Osteoblast (primary cell): ENCODE measurements around the gene IFITM2. TPM values are rescaled to one million over a fixed set of nuclear protein-coding genes. Genes with fewer than 3 reads are reported as not detected.
"Not testable (repeated sequence)": the region's sequence is repeated elsewhere in the genome, so short reads cannot be mapped to it uniquely, and the experiment has no call there.

Source experiments
- DNase-seq: peaks from one replicate; pipeline ENCODE4 v3.0.0; 2011; ENCODE audit warnings: low spot score, mixed read lengths; ENCODE audit not compliant: insufficient read length; ENCODE audit errors: missing footprints
- H2AFZ ChIP-seq: 2 replicates; pipeline ENCODE4 v1.6.0; 2011; ENCODE audit warnings: mild to moderate bottlenecking, low read length
- H3K27ac ChIP-seq: 2 replicates; pipeline ENCODE4 v1.5.1; 2011; ENCODE audit warnings: mild to moderate bottlenecking, low read depth, low read length, moderate library complexity
- H3K27me3 ChIP-seq: 2 replicates; pipeline ENCODE4 v1.6.0; 2012; ENCODE audit warnings: mild to moderate bottlenecking, control low read depth, inconsistent platforms, low read length, moderate library complexity; ENCODE audit not compliant: insufficient read depth
- H3K36me3 ChIP-seq: 2 replicates; pipeline ENCODE4 v1.5.1; 2011; ENCODE audit warnings: mild to moderate bottlenecking, low read length, control low read depth, moderate library complexity; ENCODE audit not compliant: insufficient read depth
- H3K4me1 ChIP-seq: 2 replicates; pipeline ENCODE4 v1.5.1; 2011; ENCODE audit warnings: mild to moderate bottlenecking, low read length, control low read depth, moderate library complexity; ENCODE audit not compliant: insufficient read depth
- H3K4me2 ChIP-seq: 2 replicates; pipeline ENCODE4 v1.6.0; 2011; ENCODE audit warnings: mild to moderate bottlenecking, low read length; ENCODE audit not compliant: insufficient read depth
- H3K4me3 ChIP-seq: fragments of 200-600 bp; sonication (generic); 3 replicates; pipeline ENCODE4 v1.5.1; 2012; ENCODE audit warnings: mild to moderate bottlenecking, low read length, inconsistent platforms; ENCODE audit not compliant: insufficient read depth
- H3K79me2 ChIP-seq: 2 replicates; pipeline ENCODE4 v1.6.0; 2012; ENCODE audit warnings: mild to moderate bottlenecking, low read length, control low read depth, inconsistent platforms; ENCODE audit not compliant: insufficient read depth
- H3K9me3 ChIP-seq: 2 replicates; pipeline ENCODE4 v1.5.1; 2011; ENCODE audit warnings: low read depth, low read length, control low read depth
- H4K20me1 ChIP-seq: 2 replicates; pipeline ENCODE4 v1.6.0; 2012; ENCODE audit warnings: mild to moderate bottlenecking, low read length, control low read depth; ENCODE audit not compliant: insufficient read depth
- CTCF ChIP-seq: IDR thresholded peaks from 2 replicates; pipeline ENCODE4 v1.5.1; 2011; ENCODE audit warnings: mild to moderate bottlenecking, low read depth, low read length, moderate library complexity; ENCODE audit errors: extremely low read depth
- total RNA-seq: library from RNA; depleted of rRNA; stranded (reverse); fragments of >200 nt; gene quantifications from 2 replicates; pipeline ENCODE4 v1.2.3, GENCODE V29; 2012

Gene IFITM2
- total RNA-seq, 1 donor: 105 TPM

GRCh38 chr11:318405-319120, 10.9 kb downstream of the IFITM2 start:
- H4K20me1 ChIP-seq, H3K9me3 ChIP-seq, H3K36me3 ChIP-seq, H3K27ac ChIP-seq, H3K4me1 ChIP-seq, H2AFZ ChIP-seq, DNase-seq: not testable (repeated sequence)
- H3K79me2 ChIP-seq: peaks cover 14% of the 10 kb centered on the region
- peak overlapping the region; percentile 94 for H3K4me2 ChIP-seq
- peaks cover 27% of the 10 kb centered on the region for H3K27me3 ChIP-seq
- H3K4me3 ChIP-seq: peak overlapping the region; percentile 88

- Histone ChIP-seq H3K27ac (peak overlapping the region; percentile 69), H3K27me3 (peaks cover 27% of the 10 kb centered on the region), H3K4me2 (peak overlapping the region; percentile 94), H3K79me2 (peaks cover 14% of the 10 kb centered on the region), H3K4me3 (peak overlapping the region; percentile 88)
- H3K36me3 ChIP-seq, H2AFZ ChIP-seq, H3K4me1 ChIP-seq, H4K20me1 ChIP-seq, H3K9me3 ChIP-seq: not testable (repeated sequence)
- peak; percentile 77 for DNase-seq
Observed at GRCh38 chr11:319121-319887, 11.7 kb downstream of the IFITM2 start.

GRCh38 chr11:319888-320273, 12.3 kb downstream of the IFITM2 start:
- not testable (repeated sequence) for H3K4me1 ChIP-seq, H2AFZ ChIP-seq, H3K36me3 ChIP-seq, H3K9me3 ChIP-seq, DNase-seq, H4K20me1 ChIP-seq
- H3K27ac ChIP-seq: peak overlapping the region; percentile 86
- peaks cover 14% of the 10 kb centered on the region for H3K79me2 ChIP-seq
- H3K4me2 ChIP-seq: peak overlapping the region; percentile 94
- peak overlapping the region; percentile 88 for H3K4me3 ChIP-seq
- H3K27me3 ChIP-seq: peaks cover 27% of the 10 kb centered on the region

- no peaks in the 10 kb centered on the region for H3K27me3 ChIP-seq
- peak; percentile 35 for DNase-seq
- peaks cover 3% of the 10 kb centered on the region for H4K20me1 ChIP-seq
- H3K36me3 ChIP-seq: no peaks in the 10 kb centered on the region
- peaks cover 16% of the 10 kb centered on the region for H3K4me1 ChIP-seq
- no peak overlapping the region for H3K4me2 ChIP-seq
- H3K9me3 ChIP-seq: no peaks in the 10 kb centered on the region
- H3K27ac ChIP-seq: no peak overlapping the region
- peaks cover 14% of the 10 kb centered on the region for H3K79me2 ChIP-seq
- no peak overlapping the region for H3K4me3 ChIP-seq
- TF ChIP-seq CTCF: no peak
- H2AFZ ChIP-seq: no peak overlapping the region
Observed at GRCh38 chr11:324156-324555, 16.5 kb downstream of the IFITM2 start.

- H3K27ac ChIP-seq, H3K27me3 ChIP-seq, H3K4me2 ChIP-seq, H3K36me3 ChIP-seq, H3K79me2 ChIP-seq, DNase-seq, H3K4me3 ChIP-seq, H4K20me1 ChIP-seq, H3K9me3 ChIP-seq: not testable (repeated sequence)
- Histone ChIP-seq H3K4me1 (peaks cover 14% of the 10 kb centered on the region), H2AFZ (peak overlapping the region; percentile 42)
Observed at GRCh38 chr11:324593-325517, 17.2 kb downstream of the IFITM2 start.
